Hematopoietic multipotent progenitor cell (in vitro differentiated cells): ENCODE measurements around the gene ZNF296. TPM values are rescaled to one million over a fixed set of nuclear protein-coding genes. Genes with fewer than 3 reads are reported as not detected.

Source experiments
- DNase-seq, 3 donors: peaks; one replicate each; pipeline ENCODE4 v3.0.0-alpha.2; 2011 to 2015; ENCODE audit warnings: low read depth in 2 of 3, low spot score in 2 of 3
- total RNA-seq: library from RNA; depleted of rRNA; stranded (reverse); fragments of >200 nt; gene quantifications from one replicate; pipeline ENCODE4 v1.2.3, GENCODE V29; 2012

The ZNF296 gene
- total RNA-seq, 1 donor, result 1.3 TPM

DNA sequence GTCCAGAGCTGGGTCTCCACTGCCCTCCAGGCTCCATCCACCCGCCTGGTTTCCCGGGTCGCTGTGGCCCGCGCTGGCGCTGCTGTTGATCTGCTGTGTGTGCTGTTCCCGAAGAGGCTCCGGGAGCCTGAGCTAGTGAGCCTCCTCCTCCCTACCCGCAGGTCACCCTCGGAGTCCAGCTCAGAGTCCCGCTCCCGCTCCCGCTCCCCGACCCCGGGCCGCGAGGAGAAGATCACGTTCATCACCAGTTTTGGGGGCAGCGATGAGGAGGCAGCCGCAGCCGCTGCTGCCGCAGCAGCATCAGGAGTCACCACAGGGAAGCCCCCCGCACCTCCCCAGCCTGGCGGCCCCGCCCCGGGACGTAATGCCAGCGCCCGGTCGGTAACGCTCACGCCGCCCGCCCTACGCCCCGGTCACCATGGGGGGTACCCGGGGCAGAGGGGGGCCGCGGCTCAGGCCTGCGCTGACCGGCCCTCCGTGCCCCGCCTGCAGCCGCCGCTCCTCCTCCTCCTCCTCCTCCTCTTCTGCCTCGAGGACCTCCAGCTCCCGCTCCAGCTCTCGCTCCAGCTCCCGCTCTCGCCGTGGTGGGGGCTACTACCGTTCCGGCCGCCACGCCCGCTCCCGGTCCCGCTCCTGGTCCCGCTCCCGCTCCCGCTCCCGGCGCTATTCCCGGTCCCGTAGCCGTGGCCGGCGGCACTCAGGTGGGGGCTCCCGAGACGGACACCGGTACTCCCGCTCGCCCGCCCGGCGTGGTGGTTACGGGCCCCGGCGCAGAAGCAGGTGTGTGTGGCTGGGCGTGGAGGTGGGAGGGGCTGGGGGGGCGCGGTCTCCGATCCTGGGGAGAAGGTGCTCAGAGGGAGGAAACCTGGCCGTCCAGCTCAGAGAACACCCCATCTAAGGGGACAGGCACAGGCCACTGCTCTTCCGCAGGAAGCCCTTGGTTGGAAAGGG, 12.2 kb downstream of the ZNF296 start:
- no peak for DNase-seq

DNA sequence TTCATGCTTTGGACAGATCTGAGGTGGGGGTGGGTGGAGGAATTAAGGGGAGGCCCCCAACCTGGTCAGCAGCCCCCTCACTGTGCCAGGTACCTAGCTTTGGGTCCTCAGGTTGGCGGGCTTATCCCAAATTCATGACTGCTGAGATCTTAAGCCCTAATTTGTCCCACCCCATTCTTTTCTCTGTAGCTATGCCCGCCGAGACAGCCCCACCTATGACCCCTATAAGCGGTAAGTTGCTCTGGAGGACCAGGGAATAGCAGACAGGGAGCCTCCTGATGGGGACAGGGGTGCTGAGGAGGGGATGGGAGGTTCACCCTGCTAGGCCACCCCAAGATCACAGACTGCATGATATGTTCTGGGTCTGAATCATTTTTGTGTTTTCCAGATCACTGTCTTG, 14.3 kb downstream of the ZNF296 start:
- no peak for DNase-seq

DNA sequence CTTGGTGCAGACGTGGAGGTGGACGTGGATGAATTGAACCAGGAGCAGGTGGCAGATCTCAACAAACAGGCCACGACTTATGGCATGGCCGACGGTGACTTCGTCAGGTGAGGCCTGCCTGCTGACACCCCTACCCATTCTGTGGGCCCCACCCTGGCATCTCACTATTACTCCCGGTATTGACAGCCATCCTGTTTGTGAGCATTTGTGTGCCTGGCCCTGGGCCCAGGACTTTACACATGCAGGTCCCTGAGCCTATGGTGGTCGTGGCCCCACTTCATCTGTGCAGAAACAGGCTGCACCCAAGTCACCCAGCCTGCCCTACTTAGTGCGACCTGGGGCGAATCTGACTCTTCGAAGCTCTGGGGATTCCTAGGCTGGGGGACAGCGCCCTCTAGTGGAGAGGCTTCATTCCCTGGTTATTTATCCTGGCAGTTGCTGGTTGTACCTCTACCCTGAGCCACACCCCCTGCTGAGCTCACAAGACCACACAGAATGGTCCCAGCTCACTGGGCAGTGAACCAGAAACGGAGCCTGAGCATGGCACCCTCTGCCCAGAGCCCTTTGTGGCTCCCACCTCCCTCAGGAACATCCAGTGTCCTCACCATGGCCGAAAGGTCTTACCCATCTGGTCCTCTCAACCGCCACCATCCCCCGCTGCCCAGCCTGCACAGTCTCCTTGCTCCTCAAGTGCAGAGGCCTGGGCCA, 16.9 kb downstream of the ZNF296 start:
- DNase-seq, result peak; percentile 80 to 90 (median 80)

DNA sequence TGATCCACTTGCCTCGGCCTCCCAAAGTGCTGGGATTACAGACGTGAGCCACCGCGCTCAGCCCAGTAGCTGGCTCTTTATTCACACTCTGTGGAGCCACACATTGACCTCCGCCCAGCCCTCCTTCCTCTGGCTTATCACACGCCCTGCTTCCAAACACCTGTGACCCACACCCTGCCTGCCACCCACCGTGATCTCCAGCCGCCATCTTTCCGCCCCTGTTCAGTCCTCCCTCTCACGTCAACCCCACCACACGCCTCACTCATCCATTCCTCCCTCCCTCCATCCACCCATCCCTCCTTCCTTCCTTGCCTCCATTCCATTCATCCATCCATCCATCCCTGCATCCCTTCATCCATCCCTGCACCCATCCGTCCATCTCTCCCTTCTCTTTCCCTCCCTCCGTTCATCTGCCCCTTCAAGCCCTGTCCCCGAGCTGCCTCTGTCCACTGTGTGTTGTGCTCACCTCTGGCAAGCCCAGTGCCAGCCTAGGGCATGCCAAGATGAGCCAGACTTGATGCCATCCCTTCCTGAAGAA, 17.6 kb downstream of the ZNF296 start:
- DNase-seq, result no peak

DNA sequence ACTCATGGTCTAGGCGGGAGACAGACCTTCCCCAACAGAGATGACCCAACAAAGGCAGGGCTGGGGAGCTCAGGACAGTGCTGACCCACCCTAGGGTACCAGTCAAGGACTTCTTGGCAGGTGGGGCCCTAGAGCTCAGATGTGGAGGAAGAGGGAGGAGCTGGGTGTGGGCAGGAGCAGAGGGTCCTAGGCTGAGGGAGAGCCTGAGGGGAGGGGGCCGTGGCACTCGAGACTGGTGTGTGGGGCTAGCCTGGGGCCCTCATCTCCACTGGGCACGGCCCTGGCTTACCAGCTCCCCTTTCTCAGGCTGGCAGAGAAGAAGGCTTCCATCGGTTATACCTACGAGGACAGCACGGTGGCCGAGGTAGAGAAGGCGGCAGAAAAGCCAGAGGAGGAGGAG, 18.8 kb downstream of the ZNF296 start:
- no peak for DNase-seq

DNA sequence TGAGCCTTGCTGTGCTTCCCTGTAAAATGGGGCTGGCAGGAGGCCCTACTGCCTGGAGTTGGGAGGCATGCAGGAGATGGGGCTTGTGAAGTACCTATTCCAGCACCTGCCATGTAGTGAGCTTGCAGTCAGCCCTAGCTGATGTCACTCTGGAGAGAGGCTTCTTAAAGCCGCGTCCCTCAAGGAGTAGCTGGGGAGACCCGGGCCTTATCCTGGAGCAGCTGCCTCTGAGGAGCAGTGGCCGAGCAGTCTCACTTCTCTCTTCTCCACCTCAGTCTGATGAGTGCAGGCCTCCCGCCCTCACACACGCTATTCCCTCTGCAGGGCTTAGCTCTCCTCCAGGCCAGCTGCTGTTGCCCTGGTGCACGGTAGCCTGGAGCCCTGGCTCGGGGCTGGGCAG, 19.4 kb downstream of the ZNF296 start:
- DNase-seq, result no peak

DNA sequence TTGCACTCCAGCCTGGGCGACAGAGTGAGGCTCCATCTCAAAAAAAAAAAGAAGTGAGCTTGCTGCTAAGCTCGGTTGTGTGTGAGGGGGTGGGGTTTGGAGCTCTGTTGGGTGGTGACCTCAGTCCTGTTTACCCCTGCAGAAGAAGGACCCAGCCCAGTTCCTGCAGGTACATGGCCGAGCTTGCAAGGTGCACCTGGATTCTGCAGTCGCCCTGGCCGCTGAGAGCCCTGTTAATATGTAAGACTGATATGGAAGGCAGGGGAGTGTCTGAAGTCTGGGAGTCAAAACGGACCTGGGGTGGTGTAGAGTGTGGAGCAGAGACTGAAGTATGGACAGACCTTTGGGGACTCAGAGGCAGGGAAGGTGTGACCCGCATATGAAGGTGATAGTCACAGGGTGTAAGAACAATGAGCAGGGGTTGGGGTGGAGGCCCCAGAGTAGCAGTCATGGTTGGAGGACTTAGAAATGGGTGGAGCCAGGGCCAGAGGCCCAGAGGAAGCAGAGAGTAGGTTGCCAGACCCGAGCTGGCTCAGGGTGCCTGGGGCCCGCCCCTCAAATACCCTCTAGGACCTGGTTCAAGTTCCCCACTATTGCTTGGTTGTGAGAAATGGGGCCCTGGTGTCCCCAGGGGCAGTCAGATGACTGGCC, 24.2 kb downstream of the ZNF296 start:
- no peak for DNase-seq

DNA sequence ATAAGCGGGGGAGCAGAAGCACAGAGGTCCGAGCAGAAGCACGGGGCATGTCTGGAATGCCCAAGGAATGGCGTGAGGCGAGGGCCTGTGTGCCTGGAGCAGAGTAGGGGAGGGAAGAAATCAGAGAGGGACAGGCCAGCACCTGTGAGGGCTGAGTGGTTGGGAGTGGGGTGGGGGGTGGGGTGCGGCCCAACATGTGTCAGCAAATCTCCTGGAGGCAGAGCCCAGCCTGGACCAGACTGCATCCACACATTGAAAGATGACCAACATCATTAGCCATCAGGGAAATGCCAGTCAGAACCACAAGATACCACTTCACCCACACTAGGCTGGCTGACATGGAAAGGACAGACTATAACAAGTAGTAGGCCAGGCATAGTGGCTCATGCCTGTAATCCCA, 26.2 kb downstream of the ZNF296 start:
- no peak for DNase-seq

DNA sequence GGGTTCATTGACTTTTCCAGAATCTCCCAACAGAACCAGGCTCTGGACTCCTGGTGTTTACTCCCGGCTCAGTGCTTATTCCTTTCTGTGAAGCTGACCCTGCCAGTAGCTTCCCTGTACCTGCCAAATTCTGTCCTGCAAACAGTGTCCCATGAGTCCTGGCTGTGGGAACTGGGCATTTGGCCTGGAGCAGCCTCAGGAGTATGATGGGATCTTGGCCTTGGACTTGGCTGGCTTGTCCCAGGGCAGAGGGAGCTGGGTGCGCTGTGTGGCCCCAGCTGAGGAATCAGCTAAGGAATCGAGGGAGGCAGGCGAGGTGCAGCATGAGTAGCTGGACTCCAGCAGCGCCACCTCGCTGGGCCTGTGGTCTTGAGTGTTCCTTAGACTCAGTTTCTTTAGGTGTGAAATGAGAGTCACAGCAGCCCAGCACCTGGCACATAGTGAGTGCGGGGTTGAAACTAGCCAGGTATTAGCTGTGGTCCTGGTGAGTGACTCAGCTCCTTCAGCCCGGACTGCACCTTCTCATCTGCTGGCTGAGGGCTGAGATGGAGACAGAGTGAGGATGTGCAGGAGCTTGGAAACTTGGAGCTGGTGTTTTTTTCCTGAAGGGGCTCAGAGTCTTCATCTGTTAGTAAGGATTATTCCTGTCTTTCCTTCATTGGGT, 27.1 kb downstream of the ZNF296 start:
- no peak for DNase-seq

DNA sequence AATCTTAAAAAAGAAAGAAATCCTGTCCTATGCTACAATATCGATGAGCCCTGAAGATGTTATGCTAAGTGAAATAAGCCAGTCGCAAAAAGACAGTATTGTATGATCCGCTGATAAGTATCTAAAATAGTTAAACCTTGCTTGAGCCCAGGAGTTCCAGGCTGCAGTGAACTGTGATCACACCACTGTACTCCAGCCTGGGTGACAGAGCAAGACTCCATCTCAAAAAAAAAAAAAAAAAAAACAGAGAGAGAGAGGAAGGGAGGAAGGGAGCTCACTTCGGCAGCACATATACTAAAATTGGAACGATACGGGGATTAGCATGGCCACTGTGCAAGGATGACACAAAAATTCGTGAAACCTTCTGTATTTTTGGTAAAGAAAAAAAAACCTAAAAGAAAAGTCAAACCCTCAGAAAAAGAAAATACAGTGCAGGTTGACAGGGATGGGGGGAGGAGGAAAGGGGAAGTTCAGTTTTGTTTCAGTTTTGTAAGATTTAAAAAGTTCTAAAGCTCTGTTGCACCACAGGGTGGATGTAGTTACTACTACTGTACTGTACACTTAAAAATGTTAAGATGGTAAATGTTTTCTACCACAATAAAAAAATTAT, 29.0 kb downstream of the ZNF296 start:
- DNase-seq, result peak in 2 of 3 donors; percentile 67 to 84

DNA sequence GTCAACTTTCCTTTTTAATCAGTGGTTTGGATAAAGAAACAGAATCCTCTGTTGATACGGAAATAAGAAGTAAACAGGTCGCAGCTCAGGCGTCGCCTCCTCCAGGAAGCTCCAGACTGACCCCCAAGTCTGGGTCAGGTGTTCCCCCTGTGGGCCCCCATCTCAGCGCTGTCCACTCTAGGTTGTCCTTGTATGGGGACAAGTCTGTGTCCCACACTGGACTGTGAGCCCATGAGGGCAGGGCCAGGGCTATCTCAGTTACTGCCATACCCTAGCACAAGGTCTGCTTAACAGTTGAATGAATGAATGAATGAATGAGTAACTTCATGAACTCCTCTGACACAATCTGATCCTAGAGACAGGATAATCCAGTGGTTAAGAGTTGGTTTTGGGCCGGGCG, 29.9 kb downstream of the ZNF296 start:
- no peak for DNase-seq

DNA sequence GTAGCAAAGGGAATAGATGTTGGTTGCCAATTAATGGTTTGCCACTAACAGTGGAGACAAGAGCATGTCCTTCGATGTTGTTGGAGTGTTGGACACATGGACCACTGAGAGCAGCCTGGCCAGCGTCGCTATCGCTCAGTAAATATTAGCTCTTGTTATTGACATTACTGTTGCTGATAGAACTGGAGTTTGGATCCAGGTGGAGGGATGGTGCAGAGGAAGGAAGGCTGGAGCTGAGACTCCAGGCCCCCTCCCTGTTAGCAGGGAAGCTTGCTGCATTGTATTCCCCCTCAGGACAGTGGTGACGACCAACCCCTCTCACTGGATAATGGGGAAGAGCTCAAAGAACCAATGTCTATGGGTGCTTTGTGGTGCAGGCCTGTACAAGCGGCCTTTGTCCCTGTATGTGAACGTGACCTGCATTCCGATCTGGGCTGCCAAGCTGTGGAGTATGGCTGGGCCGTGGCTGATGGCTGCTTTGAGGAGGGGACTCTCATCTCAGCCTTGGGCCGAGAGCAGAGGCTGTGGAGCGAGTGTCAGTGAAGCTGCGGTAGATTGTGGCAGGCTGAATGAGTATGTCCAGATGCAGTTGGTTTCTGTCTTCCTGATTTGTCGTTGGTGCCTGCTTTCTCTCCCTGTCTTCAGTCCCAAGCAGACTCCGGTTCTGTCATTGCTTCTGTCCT, 30.5 kb downstream of the ZNF296 start:
- DNase-seq, result no peak

DNA sequence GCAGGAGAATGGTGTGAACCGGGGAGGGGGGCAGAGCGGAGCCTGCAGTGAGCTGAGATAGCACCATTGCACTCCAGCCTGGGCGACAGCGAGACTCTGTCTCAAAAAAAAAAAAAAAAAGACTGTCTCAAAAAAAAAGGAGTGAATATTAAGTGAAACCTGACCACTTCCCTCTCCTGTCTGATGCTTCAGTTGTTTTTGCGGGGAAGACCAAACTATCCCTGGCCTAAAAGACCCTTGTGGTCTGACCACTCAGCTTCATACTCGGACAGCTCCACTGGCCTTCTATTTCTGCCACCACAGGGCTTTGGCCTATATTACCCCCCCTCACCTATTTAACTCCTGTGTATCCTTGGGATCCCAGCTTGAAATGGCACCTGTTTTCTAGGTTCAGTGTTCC, 35.2 kb downstream of the ZNF296 start:
- DNase-seq, result no peak

DNA sequence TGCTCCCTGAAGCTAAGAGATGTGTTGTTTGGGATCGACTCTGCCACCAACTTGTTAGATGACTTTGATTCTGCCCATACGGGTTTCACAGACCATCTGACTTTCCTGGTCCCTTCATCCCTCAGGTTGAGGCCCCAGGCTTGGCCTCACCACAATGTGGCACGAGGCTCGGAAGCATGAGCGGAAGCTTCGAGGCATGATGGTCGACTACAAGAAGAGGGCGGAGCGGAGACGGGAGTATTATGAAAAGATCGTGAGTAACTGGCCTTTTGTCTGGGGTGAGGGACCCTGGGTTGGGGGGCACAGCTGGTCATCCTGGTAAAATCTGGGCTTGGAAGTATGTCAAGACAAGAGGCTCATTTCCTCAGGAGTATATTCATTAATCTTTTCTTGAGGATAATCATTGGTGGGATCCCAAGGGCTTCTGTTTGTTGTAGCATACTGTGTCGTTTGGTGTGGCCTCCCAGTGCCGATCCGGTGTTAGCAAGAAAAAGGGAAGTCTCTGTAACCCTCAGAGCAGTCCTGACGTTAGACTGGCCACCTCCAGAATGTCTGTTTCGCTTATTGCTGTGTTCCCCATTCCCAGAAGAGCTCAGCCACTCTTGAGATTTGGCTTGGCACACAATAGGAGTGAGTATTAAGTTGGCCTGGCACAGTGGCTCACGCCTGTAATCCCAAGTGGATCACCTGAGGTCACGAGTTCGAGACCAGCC, 36.1 kb downstream of the ZNF296 start:
- peak in 1 of 3 donors; percentile 22 for DNase-seq

DNA sequence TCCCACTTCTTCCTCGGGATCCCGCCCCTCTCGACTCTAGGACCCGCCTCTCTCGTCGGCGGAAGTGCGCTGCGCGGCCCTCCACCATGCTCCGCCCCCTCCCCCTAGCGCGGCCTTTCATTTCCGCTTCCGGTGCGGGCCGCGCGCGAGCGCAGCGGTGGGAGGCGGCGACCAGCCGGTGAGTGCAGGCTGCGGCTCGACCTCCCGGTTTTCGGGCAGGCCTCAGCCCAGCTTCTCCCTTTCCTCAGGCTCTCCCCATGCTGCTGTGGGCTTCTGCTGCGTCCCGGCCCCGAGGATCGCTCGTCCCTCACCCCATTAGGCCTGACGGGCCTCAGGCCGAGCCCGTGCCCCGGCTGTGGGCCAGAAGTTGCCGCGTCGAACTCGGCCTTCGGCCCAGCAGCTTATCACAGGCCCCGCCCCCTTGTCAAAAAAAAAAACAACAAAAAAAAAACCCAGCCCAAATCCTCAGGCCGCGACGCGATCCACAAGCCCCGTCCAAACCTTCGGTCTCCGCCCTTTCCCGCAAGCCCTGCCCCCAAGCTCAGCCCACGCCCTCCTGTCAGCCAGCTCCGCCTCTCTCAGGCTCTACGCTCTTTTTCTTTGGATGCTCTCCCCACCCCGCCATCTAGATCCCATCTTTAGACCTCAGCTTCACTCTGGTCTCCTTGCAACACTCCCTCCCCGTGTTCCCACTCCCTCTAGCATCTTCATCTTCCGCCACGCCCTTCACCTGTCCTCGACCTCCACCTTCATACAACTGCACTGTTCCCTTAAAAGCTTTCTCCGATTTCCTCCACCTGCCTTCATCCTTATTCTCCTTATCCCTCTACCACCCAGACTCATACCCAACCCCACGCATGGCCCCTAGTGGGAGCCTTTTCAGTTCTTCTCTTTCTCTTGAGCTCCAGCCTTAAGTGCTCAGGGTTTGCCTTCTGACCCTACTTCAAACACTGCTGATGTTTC, 37.1 kb downstream of the ZNF296 start, which contains the start of gene CLASRP:
CLASRP (plus strand) TSS at position 115 of the 963 bp plus-strand sequence. CDS start 1,168 bp downstream, outside the sequence.
- DNase-seq, result peak; percentile 78 to 91 (median 90)

DNA sequence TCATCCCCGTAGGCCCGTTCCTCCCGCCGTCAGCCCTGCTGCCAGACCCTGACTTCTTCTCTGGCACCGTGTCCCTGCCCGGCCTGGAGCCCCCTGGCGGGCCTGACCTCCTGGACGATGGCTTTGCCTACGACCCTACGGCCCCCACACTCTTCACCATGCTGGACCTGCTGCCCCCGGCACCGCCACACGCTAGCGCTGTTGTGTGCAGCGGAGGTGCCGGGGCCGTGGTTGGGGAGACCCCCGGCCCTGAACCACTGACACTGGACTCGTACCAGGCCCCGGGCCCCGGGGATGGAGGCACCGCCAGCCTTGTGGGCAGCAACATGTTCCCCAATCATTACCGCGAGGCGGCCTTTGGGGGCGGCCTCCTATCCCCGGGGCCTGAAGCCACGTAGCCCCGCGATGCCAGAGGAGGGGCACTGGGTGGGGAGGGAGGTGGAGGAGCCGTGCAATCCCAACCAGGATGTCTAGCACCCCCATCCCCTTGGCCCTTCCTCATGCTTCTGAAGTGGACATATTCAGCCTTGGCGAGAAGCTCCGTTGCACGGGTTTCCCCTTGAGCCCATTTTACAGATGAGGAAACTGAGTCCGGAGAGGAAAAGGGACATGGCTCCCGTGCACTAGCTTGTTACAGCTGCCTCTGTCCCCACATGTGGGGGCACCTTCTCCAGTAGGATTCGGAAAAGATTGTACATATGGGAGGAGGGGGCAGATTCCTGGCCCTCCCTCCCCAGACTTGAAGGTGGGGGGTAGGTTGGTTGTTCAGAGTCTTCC, 38.7 kb downstream of the ZNF296 start:
- no peak for DNase-seq

DNA sequence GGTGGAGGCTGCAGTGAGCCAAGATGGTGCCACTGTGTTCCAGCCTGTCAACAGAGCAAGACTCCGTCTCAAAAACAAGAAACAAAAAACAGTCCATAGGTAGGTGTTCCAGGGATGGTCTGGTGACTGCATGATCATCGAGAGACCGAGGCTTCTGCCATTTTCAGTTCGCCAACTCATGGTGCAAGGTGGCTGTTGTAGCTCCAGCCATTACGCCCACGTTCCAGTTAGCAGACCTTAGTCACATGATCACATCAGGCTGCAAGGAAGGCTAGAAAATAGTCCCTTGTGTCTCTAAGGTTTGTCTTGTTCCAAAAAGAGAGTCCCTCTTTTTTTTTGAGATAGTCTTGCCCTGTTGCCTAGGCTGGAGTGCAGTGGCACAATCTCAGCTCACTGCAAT, 40.5 kb downstream of the ZNF296 start:
- DNase-seq, result no peak
